Right atrium auricular region (tissue), 2 donors: ENCODE data around the gene TTLL5. TPM values are rescaled to one million over a fixed set of nuclear protein-coding genes. Genes with fewer than 3 reads are reported as not detected.

Source experiments
- DNase-seq: peaks from one replicate; pipeline ENCODE4 v3.0.0-alpha.2; 2019; ENCODE audit warnings: low spot score
- H3K27ac ChIP-seq, 2 donors: fragments of 200-600 bp; sonication (generic); 1 replicate in 1 of 2; 2 replicates in 1 of 2; pipeline ENCODE4 v1.5.1; 2016 to 2019
- H3K27me3 ChIP-seq, 2 donors: fragments of 200-600 bp; sonication (generic); one replicate each; pipeline versions ENCODE4 v1.5.1 to v1.6.0; 2017 to 2019
- H3K36me3 ChIP-seq: fragments of 200-600 bp; sonication (generic); one replicate; pipeline ENCODE4 v1.5.1; 2016
- H3K4me1 ChIP-seq, 2 donors: fragments of 200-600 bp; sonication (generic); one replicate each; pipeline versions ENCODE4 v1.5.1 to v1.6.0; 2017 to 2019
- H3K4me3 ChIP-seq, 2 donors: fragments of 200-600 bp; sonication (generic); 1 replicate in 1 of 2; 2 replicates in 1 of 2; pipeline ENCODE4 v1.5.1; 2017 to 2019; ENCODE audit warnings: mild to moderate bottlenecking in 1 of 2, moderate library complexity in 1 of 2
- H3K9me3 ChIP-seq, 2 donors: fragments of 200-600 bp; sonication (generic); one replicate each; pipeline ENCODE4 v1.5.1; 2019
- total RNA-seq, 2 donors: library from RNA; depleted of rRNA; stranded (reverse); fragments of >200 nt; gene quantifications; one replicate each; pipeline ENCODE4 v1.1.0, GENCODE V29; 2016
- TF ChIP-seq, protein P1 (sequence below), 2 donors: fragments of 200-600 bp; sonication (generic); IDR thresholded peaks; one replicate each; pipeline ENCODE4 v1.5.1; 2019; ENCODE audit warnings: antibody characterized with exemption in 2 of 2

The TTLL5 gene
- total RNA-seq, 2 donors from 2014 or later = 15.3 to 22.6 TPM

DNA sequence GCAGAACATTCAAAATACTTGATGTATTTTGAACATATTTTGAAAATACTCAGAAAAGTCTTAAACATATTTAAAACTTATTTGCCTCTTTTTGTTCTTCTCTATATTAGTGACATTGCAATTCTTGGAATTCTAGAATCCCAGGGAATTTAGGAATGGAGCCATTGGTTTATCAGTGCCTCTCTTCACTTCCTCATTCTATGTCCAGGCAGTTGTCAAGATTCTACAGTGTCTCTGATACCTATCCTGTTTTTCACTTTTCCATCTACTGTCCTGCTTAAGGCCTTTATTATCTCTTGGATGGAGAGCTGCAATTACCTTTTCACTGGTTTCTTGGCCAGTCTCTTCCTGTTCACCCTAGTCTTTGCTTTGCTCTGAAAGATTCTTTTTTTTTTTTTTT, 144.6 kb downstream of the TTLL5 start:
- H3K4me3 ChIP-seq = no peak overlapping the region
- no peaks in the 10 kb centered on the region for H3K36me3 ChIP-seq
- peak overlapping the region; percentile 54 to 71 for H3K27ac ChIP-seq
- no peaks in the 10 kb centered on the region for H3K27me3 ChIP-seq
- no peak for DNase-seq
- no peaks in the 10 kb centered on the region for H3K9me3 ChIP-seq
- TF ChIP-seq, protein P1, sequence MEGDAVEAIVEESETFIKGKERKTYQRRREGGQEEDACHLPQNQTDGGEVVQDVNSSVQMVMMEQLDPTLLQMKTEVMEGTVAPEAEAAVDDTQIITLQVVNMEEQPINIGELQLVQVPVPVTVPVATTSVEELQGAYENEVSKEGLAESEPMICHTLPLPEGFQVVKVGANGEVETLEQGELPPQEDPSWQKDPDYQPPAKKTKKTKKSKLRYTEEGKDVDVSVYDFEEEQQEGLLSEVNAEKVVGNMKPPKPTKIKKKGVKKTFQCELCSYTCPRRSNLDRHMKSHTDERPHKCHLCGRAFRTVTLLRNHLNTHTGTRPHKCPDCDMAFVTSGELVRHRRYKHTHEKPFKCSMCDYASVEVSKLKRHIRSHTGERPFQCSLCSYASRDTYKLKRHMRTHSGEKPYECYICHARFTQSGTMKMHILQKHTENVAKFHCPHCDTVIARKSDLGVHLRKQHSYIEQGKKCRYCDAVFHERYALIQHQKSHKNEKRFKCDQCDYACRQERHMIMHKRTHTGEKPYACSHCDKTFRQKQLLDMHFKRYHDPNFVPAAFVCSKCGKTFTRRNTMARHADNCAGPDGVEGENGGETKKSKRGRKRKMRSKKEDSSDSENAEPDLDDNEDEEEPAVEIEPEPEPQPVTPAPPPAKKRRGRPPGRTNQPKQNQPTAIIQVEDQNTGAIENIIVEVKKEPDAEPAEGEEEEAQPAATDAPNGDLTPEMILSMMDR (IDR thresholded peaks at IDR 0.05) = no peak
- H3K4me1 ChIP-seq = peaks cover 0 to 29% of the 10 kb centered on the region in 2 donors

DNA sequence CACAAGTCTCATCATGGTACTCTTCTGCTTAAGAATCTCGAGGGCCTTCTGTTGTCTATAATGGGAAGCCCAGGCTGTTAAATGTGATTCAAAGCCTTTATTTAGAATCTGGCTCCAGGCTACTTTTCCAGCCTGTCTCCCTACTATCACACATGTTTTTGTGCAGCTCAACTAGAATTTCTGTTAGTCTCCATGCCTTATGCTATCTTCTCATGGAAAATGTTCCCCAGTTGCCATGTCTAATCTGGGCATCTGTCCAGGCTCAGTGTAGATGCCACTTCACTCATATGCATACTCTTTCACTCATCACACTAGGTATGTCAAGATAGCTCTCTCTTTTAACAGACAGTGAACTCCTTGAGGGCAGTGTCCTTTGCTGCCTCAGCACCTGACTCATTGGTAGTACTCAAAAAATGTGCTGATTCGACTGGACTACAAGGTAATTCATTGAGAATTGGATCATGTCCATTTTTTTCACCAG, 145.3 kb downstream of the TTLL5 start:
- peak overlapping the region; percentile 54 to 71 for H3K27ac ChIP-seq
- TF ChIP-seq, protein P1 (IDR thresholded peaks at IDR 0.05) = no peak

GRCh38 chr14:75807667-75808360, 146.8 kb downstream of the TTLL5 start:
- TF ChIP-seq, protein P1 (IDR thresholded peaks at IDR 0.05) = no peak
- H3K4me1 ChIP-seq = peaks cover 0 to 35% of the 10 kb centered on the region in 2 donors
- no peak overlapping the region for H3K4me3 ChIP-seq
- H3K27me3 ChIP-seq = no peaks in the 10 kb centered on the region
- H3K27ac ChIP-seq = peak overlapping the region in 1 of 2 donors; percentile 71
- DNase-seq = no peak
- no peaks in the 10 kb centered on the region for H3K36me3 ChIP-seq
- H3K9me3 ChIP-seq = no peaks in the 10 kb centered on the region

More for the DNA sequence above, 145.3 kb downstream of the TTLL5 start:
- Histone ChIP-seq H3K27me3 (no peaks in the 10 kb centered on the region), H3K4me1 (peaks cover 0 to 30% of the 10 kb centered on the region in 2 donors), H3K9me3 (no peaks in the 10 kb centered on the region), H3K36me3 (no peaks in the 10 kb centered on the region), H3K4me3 (no peak overlapping the region)
- DNase-seq = no peak

- TF ChIP-seq, protein P1 (IDR thresholded peaks at IDR 0.05) = no peak
- DNase-seq = no peak
- Histone ChIP-seq H3K27ac (no peak overlapping the region), H3K36me3 (no peaks in the 10 kb centered on the region), H3K9me3 (no peaks in the 10 kb centered on the region), H3K4me1 (peaks cover 0 to 12% of the 10 kb centered on the region in 2 donors), H3K4me3 (no peak overlapping the region), H3K27me3 (no peaks in the 10 kb centered on the region)
Measured at GRCh38 chr14:75811136-75811829, 150.2 kb downstream of the TTLL5 start.

- Histone ChIP-seq H3K27me3 (no peaks in the 10 kb centered on the region), H3K4me3 (no peak overlapping the region), H3K9me3 (no peaks in the 10 kb centered on the region), H3K27ac (no peak overlapping the region), H3K36me3 (no peaks in the 10 kb centered on the region), H3K4me1 (peaks cover 0 to 5% of the 10 kb centered on the region in 2 donors)
- no peak for DNase-seq
- TF ChIP-seq, protein P1 (IDR thresholded peaks at IDR 0.05) = no peak
Measured at GRCh38 chr14:75811872-75812499, 150.9 kb downstream of the TTLL5 start.
